ENCODE measurements around the gene ELAVL4. TPM values are rescaled to one million over a fixed set of nuclear protein-coding genes. Genes with fewer than 3 reads are reported as not detected.

ELAVL4 gene
- total and polyA plus RNA-seq, 2 experiments from 2014 or later: not detected

- Histone ChIP-seq H3K27me3 (no peaks in the 10 kb centered on the region), H3K27ac (no peak overlapping the region), H3K9me3 (ENCODE audit: low read depth) (no peaks in the 10 kb centered on the region), H3K36me3 (no peaks in the 10 kb centered on the region), H3K4me3 (no peak overlapping the region), H3K4me1 (ENCODE audit: low read depth) (no peaks in the 10 kb centered on the region)
- no peak for DNase-seq (ENCODE audit: low read depth in 1 of 2, low spot score in 1 of 2)
- TF ChIP-seq CTCF (IDR thresholded peaks at IDR 0.05; ENCODE audit: low read depth, low read length): no peak
Observed at GRCh38 chr1:50228871-50229384, 120.2 kb downstream of the ELAVL4 start.

DNA sequence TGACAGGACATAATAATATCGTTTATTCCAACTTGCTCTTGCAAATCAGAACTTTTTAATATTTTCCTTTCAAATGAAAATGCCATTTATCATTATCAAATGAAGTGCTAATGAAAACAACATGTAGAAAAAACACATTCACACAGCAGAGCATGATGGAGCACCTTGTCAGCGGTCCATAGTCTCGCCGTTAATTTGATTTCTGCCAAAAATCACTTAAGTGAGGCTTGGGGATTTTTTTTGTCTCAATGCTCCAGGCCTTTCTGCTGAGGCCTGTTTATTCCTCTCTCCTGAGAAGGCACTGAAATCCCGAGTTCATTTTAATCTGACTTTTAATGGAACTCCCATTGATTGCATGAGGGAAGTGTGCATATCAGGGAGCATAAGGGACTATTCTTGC, 122.5 kb downstream of the ELAVL4 start:
- TF ChIP-seq CTCF (IDR thresholded peaks at IDR 0.05; ENCODE audit: low read depth, low read length): no peak
- no peak overlapping the region for H3K27ac ChIP-seq
- H3K36me3 ChIP-seq: no peaks in the 10 kb centered on the region
- no peaks in the 10 kb centered on the region for H3K27me3 ChIP-seq
- DNase-seq (ENCODE audit: low read depth in 1 of 2, low spot score in 1 of 2): no peak
- no peaks in the 10 kb centered on the region for H3K4me1 ChIP-seq (ENCODE audit: low read depth)
- H3K4me3 ChIP-seq: no peak overlapping the region
- H3K9me3 ChIP-seq (ENCODE audit: low read depth): no peaks in the 10 kb centered on the region

- no peaks in the 10 kb centered on the region for H3K9me3 ChIP-seq (ENCODE audit: low read depth)
- no peak overlapping the region for H3K27ac ChIP-seq
- H3K36me3 ChIP-seq: no peaks in the 10 kb centered on the region
- no peaks in the 10 kb centered on the region for H3K27me3 ChIP-seq
- H3K4me1 ChIP-seq (ENCODE audit: low read depth): no peaks in the 10 kb centered on the region
- no peak for TF ChIP-seq CTCF (IDR thresholded peaks at IDR 0.05; ENCODE audit: low read depth, low read length)
- H3K4me3 ChIP-seq: no peak overlapping the region
- DNase-seq (ENCODE audit: low read depth in 1 of 2, low spot score in 1 of 2): no peak
Observed at GRCh38 chr1:50232336-50232735, 123.6 kb downstream of the ELAVL4 start.

DNA sequence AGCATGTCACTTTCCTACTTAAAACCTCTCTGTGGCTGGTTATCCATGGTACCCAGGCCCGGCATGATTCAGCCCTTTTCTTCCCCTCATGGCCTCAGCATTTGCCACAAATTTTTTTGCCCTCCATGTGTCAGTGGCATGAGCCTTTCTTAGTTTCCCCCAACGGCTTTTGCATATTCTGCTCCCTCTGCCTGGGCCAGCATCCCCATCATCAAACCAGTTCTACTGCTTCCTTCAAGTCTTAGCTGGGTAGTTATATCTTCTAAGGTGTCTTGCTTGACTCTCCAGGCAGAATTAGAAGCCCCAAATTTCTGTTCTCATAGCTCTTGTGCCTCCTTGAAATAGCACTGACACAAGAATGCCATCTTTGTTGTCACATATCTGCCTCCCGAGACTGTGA, 127.9 kb downstream of the ELAVL4 start:
- Histone ChIP-seq H3K4me3 (no peak overlapping the region), H3K36me3 (no peaks in the 10 kb centered on the region), H3K9me3 (ENCODE audit: low read depth) (no peaks in the 10 kb centered on the region), H3K27ac (no peak overlapping the region), H3K27me3 (no peaks in the 10 kb centered on the region), H3K4me1 (ENCODE audit: low read depth) (no peaks in the 10 kb centered on the region)
- no peak for DNase-seq (ENCODE audit: low read depth in 1 of 2, low spot score in 1 of 2)
- no peak for TF ChIP-seq CTCF (IDR thresholded peaks at IDR 0.05; ENCODE audit: low read depth, low read length)

- H3K9me3 ChIP-seq (ENCODE audit: low read depth): no peaks in the 10 kb centered on the region
- no peaks in the 10 kb centered on the region for H3K4me1 ChIP-seq (ENCODE audit: low read depth)
- H3K36me3 ChIP-seq: no peaks in the 10 kb centered on the region
- H3K27ac ChIP-seq: no peak overlapping the region
- no peak for TF ChIP-seq CTCF (IDR thresholded peaks at IDR 0.05; ENCODE audit: low read depth, low read length)
- H3K27me3 ChIP-seq: no peaks in the 10 kb centered on the region
- DNase-seq (ENCODE audit: low read depth in 1 of 2, low spot score in 1 of 2): no peak
- no peak overlapping the region for H3K4me3 ChIP-seq
Observed at GRCh38 chr1:50237056-50237455, 128.3 kb downstream of the ELAVL4 start.

GRCh38 chr1:50243939-50244338, 135.2 kb downstream of the ELAVL4 start:
- DNase-seq (ENCODE audit: low read depth in 1 of 2, low spot score in 1 of 2): no peak
- H3K27me3 ChIP-seq: no peaks in the 10 kb centered on the region
- TF ChIP-seq CTCF (IDR thresholded peaks at IDR 0.05; ENCODE audit: low read depth, low read length): no peak

More at GRCh38 chr1:50243939-50244338, 135.2 kb downstream of the ELAVL4 start:
- Histone ChIP-seq H3K4me1 (ENCODE audit: low read depth) (no peaks in the 10 kb centered on the region), H3K4me3 (no peak overlapping the region), H3K36me3 (no peaks in the 10 kb centered on the region), H3K9me3 (ENCODE audit: low read depth) (no peaks in the 10 kb centered on the region), H3K27ac (no peak overlapping the region)
